ENCODE data around the gene CYP3A5.

Gene CYP3A5

GRCh38 chr7:99639267-99639666, 40.5 kb downstream of the CYP3A5 start:
- no peak for TF ChIP-seq ZNF354C (tag by site-specific recombination; IDR thresholded peaks at IDR 0.05; ENCODE audit: borderline replicate concordance, low read depth)
- no peak for TF ChIP-seq ZNF639 (tag by site-specific recombination; IDR thresholded peaks at IDR 0.05)
- TF ChIP-seq ZNF266 (tag by site-specific recombination; IDR thresholded peaks at IDR 0.05; ENCODE audit: low read depth), result no peak
- TF ChIP-seq TCF7L2 (IDR thresholded peaks at IDR 0.05; ENCODE audit: borderline replicate concordance, low read depth, low read length), result no peak
- TF ChIP-seq ZNF24 (tag by site-specific recombination; IDR thresholded peaks at IDR 0.05), result no peak
- no peak for TF ChIP-seq ZFP3 (tag by site-specific recombination; IDR thresholded peaks at IDR 0.05; ENCODE audit: low read depth)
- no peak for TF ChIP-seq ZNF350 (tag by site-specific recombination; IDR thresholded peaks at IDR 0.05)
- no peak for TF ChIP-seq ZBTB44 (tag by site-specific recombination; IDR thresholded peaks at IDR 0.05)
- TF ChIP-seq ZNF692 (tag by site-specific recombination; IDR thresholded peaks at IDR 0.05), result no peak
- TF ChIP-seq KLF7 (tag by site-specific recombination; IDR thresholded peaks at IDR 0.05; ENCODE audit: borderline replicate concordance), result no peak
- no peak for TF ChIP-seq KLF1 (tag by site-specific recombination; IDR thresholded peaks at IDR 0.05)
- no peak for TF ChIP-seq PRDM6 (tag by site-specific recombination; IDR thresholded peaks at IDR 0.05)
- no peak for TF ChIP-seq ZNF571 (tag by site-specific recombination; IDR thresholded peaks at IDR 0.05)
- TF ChIP-seq KLF9 (tag by site-specific recombination; IDR thresholded peaks at IDR 0.05; ENCODE audit: low read depth), result no peak
- TF ChIP-seq MEIS1 (CRISPR knock-in tag; IDR thresholded peaks at IDR 0.05; ENCODE audit: borderline replicate concordance), result no peak
- no peak for TF ChIP-seq ZNF518A (tag by site-specific recombination; conservative IDR thresholded peaks at IDR 0.05; ENCODE audit: low read depth)
- TF ChIP-seq SP2 (tag by site-specific recombination; IDR thresholded peaks at IDR 0.05), result no peak
- no peak for TF ChIP-seq ZNF529 (tag by site-specific recombination; IDR thresholded peaks at IDR 0.05; ENCODE audit: insufficient replicate concordance)
- Histone ChIP-seq H3K4me1 (ENCODE audit: control insufficient read depth, insufficient read depth, low read length) (no peaks in the 10 kb centered on the region), H3K36me3 (ENCODE audit: control insufficient read depth in 2 of 2, insufficient read depth in 1 of 2, low read length in 2 of 2) (no peaks in the 10 kb centered on the region; a peak in 1 of 3 replicates), H3K9me3 (ENCODE audit: control insufficient read depth, insufficient read depth, low read depth, low read length) (no peaks in the 10 kb centered on the region), H3K27ac (ENCODE audit: extremely low read depth, low read depth, low read length) (no peak overlapping the region), H3K4me3 (ENCODE audit: low read depth, low read length) (no peak overlapping the region)
- ChIA-PET POLR2A (no interaction called here), CTCF (no interaction called here)
